GM12873 (cell line): ENCODE results near the gene CDK15.

ENCODE experiments used
- CTCF ChIP-seq: IDR thresholded peaks from 2 replicates; pipeline ENCODE4 v1.5.1; 2012; ENCODE audit warnings: low read depth, mild to moderate bottlenecking, moderate library complexity, low read length, control low read depth; ENCODE audit not compliant: insufficient read depth; ENCODE audit errors: missing control alignments

The CDK15 gene

GRCh38 chr2:201931951-201932350, 125.6 kb downstream of the CDK15 start:
- TF ChIP-seq CTCF, result no peak

GRCh38 chr2:201932511-201932910, 126.2 kb downstream of the CDK15 start:
- no peak for TF ChIP-seq CTCF

- TF ChIP-seq CTCF, result no peak
Observed at GRCh38 chr2:201933792-201934237, 127.5 kb downstream of the CDK15 start.

GRCh38 chr2:201936817-201937216, 130.5 kb downstream of the CDK15 start:
- no peak for TF ChIP-seq CTCF

- no peak for TF ChIP-seq CTCF
Observed at GRCh38 chr2:201937343-201937742, 131.0 kb downstream of the CDK15 start.

GRCh38 chr2:201938156-201938775, 131.9 kb downstream of the CDK15 start:
- no peak for TF ChIP-seq CTCF

- no peak for TF ChIP-seq CTCF
Observed at GRCh38 chr2:201938781-201939180, 132.4 kb downstream of the CDK15 start.
